Endothelial cell of umbilical vein (primary cell): ENCODE results near the gene RNF214. TPM values are rescaled to one million over a fixed set of nuclear protein-coding genes. Genes with fewer than 3 reads are reported as not detected.

ENCODE experiments used
- BruUV-seq: library from RNA; stranded (reverse); fragments of 400-500 nt; replicated peaks from 2 replicates; lab custom pipeline; 2021; lab: Mats Ljungman, UMichigan
- CTCF ChIA-PET: fragments of 300-600, 350-600 bp; sonication (Branson Sonifier 250); formaldehyde crosslinking; loops from one replicate; lab custom pipeline; 2021; ENCODE audit warnings: antibody characterized with exemption, inconsistent platforms; lab: Charles Lee
- POLR2A ChIA-PET: fragments of 300-600, 350-600 bp; sonication (Branson Sonifier 250); formaldehyde crosslinking; loops from one replicate; lab custom pipeline; 2021; ENCODE audit warnings: antibody characterized with exemption, inconsistent platforms; lab: Charles Lee
- DNase-seq: peaks from one replicate; pipeline ENCODE4 v3.0.0-alpha.2; 2011; ENCODE audit warnings: low read depth, low spot score
- FAIRE-seq: peaks from 2 replicates; lab custom pipeline; 2011; peaks lifted over from hg19 to GRCh38; lab: Jason Lieb, UNC
- H2AFZ ChIP-seq: 2 replicates; pipeline ENCODE4 v1.6.0; 2012; ENCODE audit warnings: low read depth, low read length, control low read depth, inconsistent platforms
- H3K27ac ChIP-seq: 2 replicates; pipeline ENCODE4 v1.5.1; 2011; ENCODE audit warnings: low read depth, mild to moderate bottlenecking, control low read depth, low read length, moderate library complexity; ENCODE audit not compliant: insufficient read depth
- H3K27me3 ChIP-seq, 2 experiments: 2 replicates each; pipeline versions ENCODE4 v1.6.0 to v1.6.1; 2011; ENCODE audit warnings: low read length in 2 of 2, mixed read lengths in 1 of 2; ENCODE audit not compliant: control insufficient read depth in 2 of 2, insufficient read depth in 2 of 2
- H3K36me3 ChIP-seq, 2 experiments: 2 replicates in 1 of 2; 3 replicates in 1 of 2; pipeline ENCODE4 v1.5.1; 2011; ENCODE audit warnings: low read length in 2 of 2, mild to moderate bottlenecking in 1 of 2, moderate library complexity in 1 of 2; ENCODE audit not compliant: control insufficient read depth in 2 of 2, insufficient read depth in 2 of 2; ENCODE audit errors: extremely low read depth in 1 of 2
- H3K4me1 ChIP-seq: 3 replicates; pipeline ENCODE4 v1.5.1; 2011; ENCODE audit warnings: mild to moderate bottlenecking, low read length; ENCODE audit not compliant: control insufficient read depth, insufficient read depth; ENCODE audit errors: extremely low read depth
- H3K4me2 ChIP-seq: 2 replicates; pipeline ENCODE4 v1.6.1; 2011; ENCODE audit warnings: low read length, control low read depth, mixed read lengths; ENCODE audit not compliant: insufficient read depth
- H3K4me3 ChIP-seq, 3 experiments: fragments of 200-600 bp in 1 of 3; sonication (generic), shearing (Covaris generic) in 1 of 3; replicated peaks in 1 of 3; 2 replicates each; pipeline ENCODE4 v1.5.1; 2011 to 2016; ENCODE audit warnings: control low read depth in 3 of 3, low read length in 3 of 3, mild to moderate bottlenecking in 2 of 3, inconsistent platforms in 1 of 3, low read depth in 1 of 3, moderate library complexity in 1 of 3; ENCODE audit not compliant: insufficient read depth in 1 of 3
- H3K79me2 ChIP-seq: 2 replicates; pipeline ENCODE4 v1.6.0; 2012; ENCODE audit warnings: low read length, inconsistent platforms; ENCODE audit not compliant: control insufficient read depth, insufficient read depth
- H3K9ac ChIP-seq: replicated peaks from 2 replicates; pipeline ENCODE3; 2011; ENCODE audit warnings: low read length, control low read depth; ENCODE audit not compliant: insufficient read depth; ENCODE audit errors: extremely low read depth
- H3K9me1 ChIP-seq: replicated peaks from 3 replicates; pipeline ENCODE4 v1.6.0; 2011; ENCODE audit warnings: mild to moderate bottlenecking, low read length; ENCODE audit not compliant: control insufficient read depth, insufficient read depth; ENCODE audit errors: extremely low read depth
- H3K9me3 ChIP-seq: replicated peaks from 2 replicates; pipeline ENCODE4 v1.5.1; 2012; ENCODE audit warnings: low read length, inconsistent platforms; ENCODE audit not compliant: control insufficient read depth, insufficient read depth
- H4K20me1 ChIP-seq: replicated peaks from 2 replicates; pipeline ENCODE3; 2011; ENCODE audit warnings: mild to moderate bottlenecking, low read length; ENCODE audit not compliant: control insufficient read depth, insufficient read depth; ENCODE audit errors: extremely low read depth
- EZH2 ChIP-seq: IDR thresholded peaks from 2 replicates; pipeline ENCODE4 v1.6.1; 2012; ENCODE audit warnings: borderline replicate concordance, low read depth, mild to moderate bottlenecking, moderate library complexity, low read length, inconsistent platforms; ENCODE audit not compliant: severe bottlenecking
- FOS ChIP-seq: IDR thresholded peaks from 2 replicates; pipeline ENCODE4 v1.6.1; 2011; ENCODE audit warnings: mild to moderate bottlenecking, low read length, moderate library complexity, borderline replicate concordance; ENCODE audit not compliant: insufficient read depth
- GATA2 ChIP-seq: IDR thresholded peaks from 2 replicates; pipeline ENCODE4 v1.7.0; 2011; ENCODE audit warnings: low read depth, mild to moderate bottlenecking, moderate library complexity, mixed read lengths, low read length; ENCODE audit not compliant: insufficient read length, insufficient read depth
- JUN ChIP-seq: IDR thresholded peaks from 2 replicates; pipeline ENCODE4 v1.6.1; 2011; ENCODE audit warnings: borderline replicate concordance, low read depth; ENCODE audit not compliant: insufficient read length, insufficient read depth
- MYC ChIP-seq: IDR thresholded peaks from one replicate; pipeline ENCODE4 v1.6.1; 2011; ENCODE audit warnings: mild to moderate bottlenecking, low read depth, low read length
- POLR2A ChIP-seq: IDR thresholded peaks from 2 replicates; pipeline ENCODE4 v1.6.1; 2012; ENCODE audit warnings: low read depth, mild to moderate bottlenecking, control low read depth, low read length
- POLR2AphosphoS5 ChIP-seq: IDR thresholded peaks from 2 replicates; pipeline ENCODE4 v1.6.1; 2012; ENCODE audit warnings: low read depth, mild to moderate bottlenecking, control low read depth, low read length, moderate library complexity; ENCODE audit not compliant: insufficient read depth
- dilution Hi-C: fragments of 300-500 bp; cut with MboI; formaldehyde crosslinking; loops from one replicate; pipeline ENCODE4 v1.15.0; 2019; ENCODE audit warnings: low sequenced_read_pairs; ENCODE audit not compliant: extremely low pct_ligation_motif_present
- intact Hi-C: fragments of 100-400 bp; cut with micrococcal nuclease; formaldehyde crosslinking; loops from one replicate; pipeline ENCODE4 v1.10.0; 2022
- polyA plus RNA-seq, 4 experiments: library from polyadenylated mRNA; depleted of rRNA in 3 of 4; stranded (reverse) in 3 of 4; unstranded in 1 of 4; fragments of >200 nt; gene quantifications; 2 replicates each; pipeline versions ENCODE4 v1.2.1 to v1.2.3, GENCODE V29; 2011 to 2012; ENCODE audit warnings: missing spikeins in 1 of 4
- total RNA-seq: library from RNA; stranded (reverse); gene quantifications from 2 replicates; pipeline ENCODE4 v1.2.3, GENCODE V29; 2021
- TF ChIP-seq, protein P1 (sequence below): IDR thresholded peaks from 2 replicates; pipeline ENCODE4 v1.6.1; 2011; ENCODE audit not compliant: insufficient read depth, insufficient read length
- TF ChIP-seq, protein P2 (sequence below), 2 donors: IDR thresholded peaks; 1 replicate in 1 of 2; 2 replicates in 1 of 2; pipeline ENCODE4 v1.5.1; 2011; ENCODE audit warnings: low read length in 2 of 2, mild to moderate bottlenecking in 2 of 2, moderate library complexity in 2 of 2, control low read depth in 1 of 2, inconsistent platforms in 1 of 2, low read depth in 1 of 2; ENCODE audit not compliant: insufficient read depth in 1 of 2; ENCODE audit errors: extremely low read depth in 1 of 2

RNF214 gene
- total and polyA plus RNA-seq, 2 donors (not counting 3 experiments of a cell fraction or from before 2014, with no cell fraction given), result 24.3 to 28.2 TPM

DNA sequence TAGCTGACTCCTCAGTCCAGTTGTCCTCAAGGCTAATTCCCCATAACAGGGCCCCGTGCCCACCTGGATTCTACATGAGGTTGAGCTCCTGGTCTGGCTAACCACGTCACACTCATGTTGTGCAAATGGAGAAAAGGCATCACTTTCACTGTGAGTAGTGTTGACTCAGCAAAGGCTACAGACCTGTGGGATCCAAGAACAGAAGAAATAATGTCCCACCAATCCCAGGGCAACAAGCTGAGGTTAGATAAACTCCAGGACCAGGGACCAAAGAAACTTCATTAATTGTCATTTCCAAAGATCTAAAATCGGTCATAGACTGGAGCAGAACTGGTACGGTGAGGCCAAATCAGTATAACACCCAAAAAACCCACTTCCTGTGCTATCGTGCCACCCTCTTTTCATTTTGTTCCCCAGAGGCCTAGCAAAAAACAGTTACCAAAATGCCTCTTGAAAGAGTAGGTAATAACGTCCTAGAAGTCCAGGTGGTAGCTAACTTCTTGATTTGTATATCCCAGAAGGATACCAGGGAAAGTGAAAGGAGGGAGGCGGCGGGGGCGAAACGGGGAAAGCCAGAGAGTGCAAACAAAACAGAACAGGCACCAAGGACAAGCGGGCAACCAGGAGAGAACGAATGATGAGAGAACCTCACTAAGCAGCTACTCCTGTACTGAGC lies 2.0 kb upstream of the RNF214 start:
- dilution Hi-C loops (no loop called here), intact Hi-C loops (loop anchor here (10.0 kb wide), 1 partner anchor 584 kb away; no protein-coding TSS in a partner anchor)
- H3K36me3 ChIP-seq, result peaks cover 0 to 24% of the 10 kb centered on the region in 2 experiments
- DNase-seq, result no peak
- H3K9ac ChIP-seq, result no peak overlapping the region
- no peak overlapping the region for H3K27ac ChIP-seq
- peak overlapping the region; percentile 53 for H3K4me2 ChIP-seq
- H3K9me3 ChIP-seq, result no peaks in the 10 kb centered on the region
- no peak for FAIRE-seq
- H4K20me1 ChIP-seq, result no peaks in the 10 kb centered on the region
- peaks cover 19% of the 10 kb centered on the region for H3K79me2 ChIP-seq
- no peak overlapping the region for H2AFZ ChIP-seq
- ChIA-PET POLR2A (no interaction called here), CTCF (interaction anchor here (0.8 to 3.6 kb wide), 6 partner anchors 9 to 488 kb away, joined by 3 to 24 read pairs (median 9); partner anchors contain the start of genes APOA5 and SIDT2)
- no peaks in the 10 kb centered on the region for H3K9me1 ChIP-seq
- TF ChIP-seq POLR2AphosphoS5 (no peak), GATA2 (no peak), FOS (no peak), EZH2 (no peak), POLR2A (no peak), JUN (no peak), MYC (no peak)
- TF ChIP-seq, protein P1, sequence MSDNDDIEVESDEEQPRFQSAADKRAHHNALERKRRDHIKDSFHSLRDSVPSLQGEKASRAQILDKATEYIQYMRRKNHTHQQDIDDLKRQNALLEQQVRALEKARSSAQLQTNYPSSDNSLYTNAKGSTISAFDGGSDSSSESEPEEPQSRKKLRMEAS, result no peak
- TF ChIP-seq, protein P2, sequence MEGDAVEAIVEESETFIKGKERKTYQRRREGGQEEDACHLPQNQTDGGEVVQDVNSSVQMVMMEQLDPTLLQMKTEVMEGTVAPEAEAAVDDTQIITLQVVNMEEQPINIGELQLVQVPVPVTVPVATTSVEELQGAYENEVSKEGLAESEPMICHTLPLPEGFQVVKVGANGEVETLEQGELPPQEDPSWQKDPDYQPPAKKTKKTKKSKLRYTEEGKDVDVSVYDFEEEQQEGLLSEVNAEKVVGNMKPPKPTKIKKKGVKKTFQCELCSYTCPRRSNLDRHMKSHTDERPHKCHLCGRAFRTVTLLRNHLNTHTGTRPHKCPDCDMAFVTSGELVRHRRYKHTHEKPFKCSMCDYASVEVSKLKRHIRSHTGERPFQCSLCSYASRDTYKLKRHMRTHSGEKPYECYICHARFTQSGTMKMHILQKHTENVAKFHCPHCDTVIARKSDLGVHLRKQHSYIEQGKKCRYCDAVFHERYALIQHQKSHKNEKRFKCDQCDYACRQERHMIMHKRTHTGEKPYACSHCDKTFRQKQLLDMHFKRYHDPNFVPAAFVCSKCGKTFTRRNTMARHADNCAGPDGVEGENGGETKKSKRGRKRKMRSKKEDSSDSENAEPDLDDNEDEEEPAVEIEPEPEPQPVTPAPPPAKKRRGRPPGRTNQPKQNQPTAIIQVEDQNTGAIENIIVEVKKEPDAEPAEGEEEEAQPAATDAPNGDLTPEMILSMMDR (IDR thresholded peaks at IDR 0.05; ENCODE audit: extremely low read depth in 1 of 2, insufficient read depth in 1 of 2, low read depth in 1 of 2, low read length in 2 of 2), result no peak
- H3K4me1 ChIP-seq, result peaks cover 20% of the 10 kb centered on the region
- H3K4me3 ChIP-seq, result no peak overlapping the region
- no TSS peak for BruUV-seq
- no peaks in the 10 kb centered on the region for H3K27me3 ChIP-seq
